HT1080 (cell line): ENCODE results near the gene HEPACAM. TPM values are rescaled to one million over a fixed set of nuclear protein-coding genes. Genes with fewer than 3 reads are reported as not detected.
"Not testable (repeated sequence)": the region's sequence is repeated elsewhere in the genome, so short reads cannot be mapped to it uniquely, and the experiment has no call there.

Experiments used
- DNase-seq: peaks from one replicate; pipeline ENCODE4 v3.0.0-alpha.2; 2015; ENCODE audit warnings: low read depth
- polyA plus RNA-seq, 2 experiments: library from polyadenylated mRNA; depleted of rRNA; stranded (reverse); fragments of >200 nt; gene quantifications; 2 replicates each; pipeline ENCODE4 v1.2.3, GENCODE V29; 2015
- total RNA-seq: library from RNA; depleted of rRNA; stranded (reverse); fragments of >200 nt; shearing (Covaris generic); gene quantifications from 2 replicates; pipeline ENCODE4 v1.2.3, GENCODE V29; 2014; rRNA removed

The HEPACAM gene
- total RNA-seq = 0.29 TPM in 1 of 2 replicates, not detected in the other
- not detected in 2 replicates for polyA plus RNA-seq (2015; cell fraction: cytosol; rRNA removed)
- polyA plus RNA-seq (2015; cell fraction: nucleus; rRNA removed) = 0.03 TPM in 1 of 2 replicates, not detected in the other

GRCh38 chr11:124935548-124936514, at the start of gene HEPACAM:
TSS of gene HEPACAM (minus strand) at chr11:124936047. CDS start at chr11:124936006, 41 bp downstream.
- DNase-seq = no peak

- no peak for DNase-seq
Observed at GRCh38 chr11:124984512-124984854, 48.6 kb upstream of the HEPACAM start.

- DNase-seq = no peak
Observed at GRCh38 chr11:124983674-124984511, 48.0 kb upstream of the HEPACAM start.

- DNase-seq = no peak
Observed at GRCh38 chr11:124982043-124982442, 46.2 kb upstream of the HEPACAM start.

GRCh38 chr11:124978316-124978715, 42.5 kb upstream of the HEPACAM start:
- no peak for DNase-seq

- DNase-seq = no peak
Observed at GRCh38 chr11:124977006-124977405, 41.2 kb upstream of the HEPACAM start.

GRCh38 chr11:124976531-124976930, 40.7 kb upstream of the HEPACAM start:
- DNase-seq = no peak

- DNase-seq = no peak
Observed at GRCh38 chr11:124971810-124972209, 36.0 kb upstream of the HEPACAM start.

GRCh38 chr11:124970925-124971324, 35.1 kb upstream of the HEPACAM start:
- peak; percentile 34 for DNase-seq

- DNase-seq = not testable (repeated sequence)
Observed at GRCh38 chr11:124968197-124968596, 32.4 kb upstream of the HEPACAM start.

GRCh38 chr11:124961972-124962609, 26.2 kb upstream of the HEPACAM start:
- peak; percentile 65 for DNase-seq

- DNase-seq = no peak
Observed at GRCh38 chr11:124955035-124955434, 19.2 kb upstream of the HEPACAM start.

GRCh38 chr11:124954590-124954955, 18.7 kb upstream of the HEPACAM start:
- DNase-seq = no peak

- DNase-seq = peak; percentile 99
Observed at GRCh38 chr11:124953753-124954589, 18.1 kb upstream of the HEPACAM start, which contains the start of gene CCDC15. TSS of gene CCDC15 (plus strand) at chr11:124954202. CDS start at chr11:124954733, 531 bp downstream.

- no peak for DNase-seq
Observed at GRCh38 chr11:124951341-124951740, 15.5 kb upstream of the HEPACAM start.

GRCh38 chr11:124950601-124951330, 14.9 kb upstream of the HEPACAM start:
- DNase-seq = peak; percentile 47

- DNase-seq = no peak
Observed at GRCh38 chr11:124946735-124947141, 10.9 kb upstream of the HEPACAM start.

GRCh38 chr11:124945826-124946225, 10.0 kb upstream of the HEPACAM start:
- DNase-seq = no peak

GRCh38 chr11:124944565-124944964, 8.7 kb upstream of the HEPACAM start:
- DNase-seq = no peak

GRCh38 chr11:124943741-124944140, 7.9 kb upstream of the HEPACAM start:
- DNase-seq = no peak
